CD4-positive, alpha-beta T cell treated with Interleukin-6 for 4 hours (primary cell): ENCODE data around the gene ARMH1.

Experiments used
- DNase-seq: peaks from one replicate; pipeline ENCODE4 v3.0.0-alpha.2; 2020; ENCODE audit warnings: mixed read lengths

Gene ARMH1

DNA sequence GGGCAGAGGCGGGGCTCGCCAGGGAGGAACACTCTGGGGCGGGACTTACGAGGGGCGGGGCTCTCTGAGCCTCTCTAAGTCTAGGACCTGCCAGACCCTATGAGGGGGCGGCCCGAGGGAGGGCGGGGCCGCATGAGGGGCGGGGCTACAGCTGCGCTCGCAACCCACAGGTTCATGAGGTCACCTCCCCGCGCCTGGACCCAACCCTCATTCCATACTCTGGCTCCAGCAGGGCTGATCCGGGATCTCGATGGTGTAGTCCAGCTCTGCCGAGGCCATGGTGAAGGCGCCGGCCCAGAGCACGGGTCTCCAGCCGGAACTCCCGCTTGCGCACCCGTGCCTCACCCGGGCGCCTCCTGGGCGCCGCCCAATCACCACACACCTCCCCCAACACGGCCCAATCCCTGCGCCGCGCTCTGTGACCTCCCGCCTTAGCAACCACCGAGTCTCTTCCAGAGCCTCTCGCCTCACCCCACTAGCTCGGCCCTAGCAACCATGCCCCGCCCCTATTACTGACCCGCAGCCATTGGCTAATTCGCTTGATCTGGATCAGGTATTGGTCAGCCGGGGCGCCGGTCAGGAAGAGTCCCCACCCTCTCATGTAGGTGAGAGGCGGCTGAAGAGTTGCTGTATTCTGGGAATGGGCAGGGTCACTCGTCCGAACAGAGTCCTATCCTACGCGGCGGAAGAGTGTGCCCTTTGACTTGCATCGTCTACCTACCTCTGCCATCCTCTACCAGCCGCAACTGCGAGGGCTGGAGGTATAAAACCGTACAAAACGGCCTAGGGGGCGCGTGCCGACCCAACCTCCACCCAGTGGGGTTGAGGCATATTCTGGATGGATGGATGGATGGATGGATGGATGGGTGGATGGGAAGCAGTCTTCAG is at the start of gene ARMH1, which contains the start of gene TMEM53:
Gene ARMH1, plus strand, starts transcription at position 602 of the 888 bp plus-strand sequence. CDS start 14,984 bp downstream, outside the sequence.
Gene TMEM53, minus strand, starts transcription at position 369 of the 888 bp plus-strand sequence. Its CDS starts 90 bp downstream, at position 279.
- DNase-seq: peak; percentile 98

DNA sequence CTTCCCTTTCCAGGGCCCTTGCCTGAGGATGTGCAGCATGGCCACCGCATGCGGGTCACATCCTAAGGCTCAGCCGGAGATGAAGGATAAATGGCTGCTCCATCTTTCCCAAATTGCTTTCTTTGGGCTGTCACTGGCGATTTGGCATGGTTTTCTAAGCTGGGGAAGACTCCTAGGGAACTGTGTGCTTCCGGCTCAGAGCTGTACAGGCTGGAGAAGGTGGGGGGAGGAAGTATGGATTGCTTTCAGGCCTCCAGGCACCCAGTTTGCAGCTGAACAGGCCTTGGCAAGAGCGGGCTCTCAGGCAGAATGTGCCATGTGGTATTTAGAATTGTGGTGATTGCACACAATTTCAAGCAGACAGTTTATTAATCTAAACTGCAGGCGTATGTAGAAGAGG is 49.2 kb upstream of the ARMH1 start:
- DNase-seq: no peak

DNA sequence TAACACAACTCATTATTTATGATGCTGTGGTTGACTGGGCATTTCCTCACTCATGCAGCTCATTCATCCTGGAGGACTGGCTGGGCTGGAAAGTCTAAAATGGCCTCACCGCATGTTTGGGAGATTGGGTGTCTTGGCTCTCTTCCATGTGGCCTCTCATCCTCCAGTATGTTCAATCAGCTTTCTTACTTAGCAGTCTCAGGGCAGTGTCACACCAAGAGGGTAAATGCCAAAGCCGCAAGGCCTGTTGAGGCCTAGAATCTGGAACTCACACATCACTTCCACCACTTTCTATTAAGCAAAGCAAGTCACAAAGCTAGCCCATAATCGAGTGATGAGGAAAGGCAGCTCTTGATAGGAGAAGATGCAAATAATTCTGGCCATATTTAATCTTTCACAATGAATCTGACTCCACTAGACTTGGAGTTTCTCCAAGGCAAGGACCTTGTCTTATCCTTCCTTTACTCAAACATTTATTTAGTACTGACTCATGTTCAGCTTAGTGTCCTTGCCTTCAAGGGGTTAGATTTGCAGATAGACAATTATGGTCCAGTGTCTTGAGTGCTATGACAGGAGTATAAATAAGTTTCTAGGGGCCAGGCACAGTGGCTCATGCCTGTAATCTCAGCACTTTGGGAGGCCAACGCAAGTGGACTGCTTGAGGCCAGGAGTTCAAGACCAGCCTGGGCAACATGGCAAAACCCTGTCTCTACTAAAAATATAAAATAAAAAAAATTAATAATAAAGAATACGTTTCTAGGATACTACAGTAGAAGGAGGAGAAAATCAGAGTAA is 45.4 kb upstream of the ARMH1 start:
- DNase-seq: no peak

DNA sequence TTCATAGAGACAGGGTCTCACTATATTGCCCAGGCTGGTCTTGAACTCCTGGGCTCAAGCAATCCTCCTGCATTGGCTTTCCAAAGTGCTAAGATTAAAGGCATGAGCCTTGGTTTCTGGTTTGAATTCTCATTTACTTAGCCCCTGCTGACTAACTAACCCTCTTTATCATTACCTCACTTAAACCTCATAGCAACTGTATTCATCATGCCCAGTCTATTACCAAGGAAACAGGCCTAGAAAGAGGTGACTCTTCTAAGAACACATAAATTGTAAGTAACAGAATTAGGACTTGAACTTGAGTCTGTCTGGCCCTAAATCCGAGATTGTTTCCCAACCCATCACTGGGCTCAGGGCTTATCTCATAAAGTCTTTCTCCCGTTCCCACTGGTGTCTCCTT is 44.4 kb upstream of the ARMH1 start:
- no peak for DNase-seq

DNA sequence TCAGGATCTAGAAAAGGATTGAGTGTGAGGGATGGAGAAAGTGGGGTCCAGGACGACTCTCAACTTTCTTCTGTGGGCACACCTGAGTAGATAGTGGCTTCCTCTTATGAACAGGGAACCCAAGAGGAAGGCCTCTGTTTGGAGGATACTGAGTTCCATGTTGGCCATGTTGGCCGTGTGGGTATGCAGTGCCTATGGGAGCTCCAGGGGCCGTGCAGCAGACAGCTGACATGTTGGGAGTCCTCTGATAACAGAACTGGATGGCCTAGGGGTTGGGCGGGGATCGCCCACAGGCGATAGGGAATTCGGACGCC is 43.2 kb upstream of the ARMH1 start:
- no peak for DNase-seq

DNA sequence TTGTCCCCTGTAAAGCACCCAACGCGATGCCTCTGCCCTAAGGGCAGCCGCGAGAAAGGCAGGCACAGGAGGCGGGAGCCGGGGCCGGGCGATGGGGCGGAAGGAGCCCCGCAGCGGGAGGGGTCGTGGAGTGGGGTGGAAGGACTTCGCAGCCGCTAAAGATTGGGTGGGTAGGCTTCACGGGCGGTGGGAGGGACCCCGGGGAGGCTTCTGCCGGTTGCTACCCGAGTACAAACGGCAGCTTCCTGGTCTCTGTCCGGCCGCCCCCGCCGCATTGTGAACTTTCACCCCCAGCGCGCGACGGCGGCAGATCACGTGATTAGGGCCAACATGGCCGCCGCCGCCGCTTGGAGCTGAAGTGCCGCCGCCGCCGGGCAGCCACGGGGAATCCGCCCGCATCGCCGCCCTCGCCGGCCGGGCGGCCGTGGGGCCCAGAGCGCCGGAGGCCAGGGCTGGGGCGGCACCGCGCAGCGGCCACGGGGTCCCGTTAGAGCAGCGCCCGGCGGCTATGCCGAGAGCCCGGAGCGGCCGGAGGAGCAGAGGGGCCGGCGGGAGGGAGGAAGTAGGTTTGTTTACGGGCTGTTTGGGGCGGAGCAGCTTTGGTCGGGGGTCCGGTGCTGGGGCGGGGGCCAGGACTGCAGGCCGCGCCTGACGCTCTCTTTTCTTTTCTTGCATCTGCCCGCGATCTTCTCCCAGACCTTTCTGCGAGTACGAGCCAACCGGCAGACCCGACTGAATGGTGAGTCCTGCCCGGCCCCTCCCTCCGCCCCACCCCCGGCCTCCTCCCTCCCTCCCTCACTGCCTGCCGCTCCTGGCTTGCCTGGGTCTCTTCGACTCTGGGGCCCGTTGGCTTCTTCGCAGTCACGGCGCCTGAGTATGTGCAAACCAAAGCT is 42.6 kb upstream of the ARMH1 start:
- peak; percentile 92 for DNase-seq

DNA sequence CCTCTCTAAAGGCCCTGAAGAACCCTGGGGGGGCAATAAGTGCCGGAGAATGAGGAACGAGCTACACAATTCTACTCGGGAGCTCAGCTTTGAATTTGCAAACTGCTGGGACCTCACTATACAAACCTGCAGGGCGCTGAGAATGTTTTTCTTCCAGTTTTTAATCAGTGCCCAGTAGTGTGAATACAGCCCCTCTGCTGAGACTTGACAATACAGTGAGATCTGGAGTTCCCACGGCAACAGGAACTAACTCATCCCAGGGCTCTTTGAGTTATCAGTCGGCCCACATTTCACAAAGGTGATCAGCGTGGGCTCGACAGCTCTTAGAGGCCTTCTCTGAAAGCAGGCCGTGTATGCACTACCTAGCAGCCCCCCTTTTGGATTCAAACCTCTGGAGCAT is 41.9 kb upstream of the ARMH1 start:
- no peak for DNase-seq

DNA sequence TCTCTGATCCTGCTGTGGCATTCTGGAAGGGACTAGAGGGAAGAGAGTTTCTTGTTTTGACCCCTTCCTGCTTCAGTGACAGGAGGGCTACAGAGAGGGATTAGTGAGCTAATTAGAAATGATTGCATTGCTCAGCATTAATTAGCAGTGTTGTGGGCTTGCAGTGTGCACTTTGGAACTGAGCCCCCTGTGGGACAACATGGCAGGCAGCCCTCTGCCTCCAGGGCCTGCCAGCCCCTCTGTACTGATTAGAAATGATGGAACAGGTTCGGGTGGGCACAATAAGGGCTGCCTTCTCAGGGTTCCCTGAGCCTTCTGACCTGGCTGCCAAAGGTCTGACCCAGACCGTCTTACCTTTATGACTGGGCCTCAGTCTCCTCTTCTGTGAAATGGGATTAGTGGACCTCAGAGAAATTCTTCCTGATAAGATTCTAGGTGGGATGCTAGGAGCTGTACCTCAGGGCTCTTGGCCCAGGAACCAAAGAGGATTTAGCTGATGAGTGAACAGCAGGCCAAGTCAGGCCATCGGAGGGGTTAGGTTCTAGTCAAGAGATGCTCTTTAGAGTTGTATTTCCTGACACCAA is 39.8 kb upstream of the ARMH1 start:
- DNase-seq: no peak

DNA sequence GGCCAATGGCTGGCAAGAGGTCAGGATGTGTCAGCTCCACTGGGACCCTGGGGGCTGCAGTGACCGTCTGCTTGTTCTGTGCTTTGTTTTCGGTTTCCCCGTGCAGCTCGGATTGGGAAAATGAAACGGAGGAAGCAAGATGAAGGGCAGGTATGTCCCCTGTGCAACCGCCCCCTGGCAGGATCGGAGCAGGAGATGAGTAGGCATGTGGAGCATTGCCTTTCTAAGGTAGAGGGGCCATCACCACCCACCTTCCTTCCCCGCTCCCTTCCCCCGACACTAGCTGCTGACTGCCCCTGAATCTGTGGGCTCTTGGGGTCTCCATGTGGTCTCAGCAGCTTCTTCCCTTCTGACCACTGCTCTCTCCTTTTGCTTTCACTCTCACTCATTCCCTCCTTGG is 39.1 kb upstream of the ARMH1 start:
- DNase-seq: no peak

DNA sequence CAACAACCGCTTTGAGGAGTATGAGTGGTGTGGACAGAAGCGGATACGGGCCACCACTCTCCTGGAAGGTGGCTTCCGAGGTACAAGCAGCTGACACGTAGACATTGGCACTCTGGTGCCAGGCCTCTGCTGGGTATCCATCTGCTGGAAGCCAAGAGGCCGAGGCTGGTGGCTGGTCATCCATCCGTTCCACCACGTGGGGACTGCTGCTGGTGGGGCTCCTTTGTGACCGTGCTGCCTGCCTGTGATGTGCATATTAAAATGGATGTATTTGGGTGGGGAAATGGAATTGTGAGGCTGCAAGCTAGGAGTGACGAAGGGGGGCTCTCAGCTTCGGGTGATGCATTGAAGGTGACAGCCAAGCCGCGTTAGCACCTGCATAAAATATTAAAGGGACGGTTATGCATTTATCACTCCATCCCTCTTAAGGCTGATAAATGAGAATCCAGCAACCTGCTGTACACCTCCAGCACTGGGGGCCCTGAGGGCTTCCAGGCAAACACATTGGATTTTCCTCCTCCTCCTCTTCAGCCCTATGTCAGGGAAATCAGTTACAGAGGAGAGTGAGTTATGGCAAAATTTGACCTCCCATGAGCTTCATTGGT is 38.3 kb upstream of the ARMH1 start:
- DNase-seq: no peak

DNA sequence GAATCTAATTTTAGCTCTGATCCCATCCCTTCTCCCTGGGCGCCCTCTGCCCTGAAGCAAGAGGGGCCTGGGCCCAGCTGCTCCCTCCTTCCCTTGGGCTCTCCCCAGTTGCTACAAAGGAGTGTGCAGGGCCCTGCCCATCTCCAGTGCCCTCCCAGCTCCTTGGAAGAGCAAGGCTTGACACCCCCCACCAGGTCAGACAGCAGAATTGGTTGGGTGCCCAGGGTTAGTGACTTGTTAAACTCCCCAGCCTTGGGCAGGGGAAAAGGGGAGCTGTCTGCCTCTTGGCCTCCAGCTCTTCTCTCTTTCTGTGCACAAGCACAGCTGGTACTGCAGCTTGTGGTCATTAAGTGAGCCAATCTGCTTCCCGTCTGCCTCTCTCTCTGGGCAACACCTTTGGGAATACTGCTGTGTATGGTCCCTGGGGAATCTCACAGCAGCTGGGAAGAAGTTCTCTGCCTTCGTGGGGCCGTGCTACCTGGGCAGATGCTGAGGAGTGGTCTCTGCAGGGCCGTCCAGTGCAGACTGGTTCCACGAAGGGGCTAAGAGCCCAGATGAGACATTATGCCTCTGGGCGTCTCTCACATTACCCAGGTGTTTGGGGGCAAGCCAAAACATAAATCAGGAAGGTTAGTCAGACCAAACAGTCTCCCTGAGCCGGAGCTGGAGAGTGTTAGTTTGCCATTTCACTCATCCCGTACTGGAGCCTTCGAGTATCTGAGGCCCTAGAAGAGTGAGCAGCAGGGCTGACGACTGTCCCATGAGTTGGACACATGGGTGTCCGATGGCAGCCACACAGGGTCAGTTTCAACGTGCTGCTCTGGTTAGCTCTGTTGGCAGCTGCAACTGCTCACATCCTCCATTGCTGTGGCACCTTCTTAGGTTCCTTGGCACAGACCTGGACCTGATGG is 37.6 kb upstream of the ARMH1 start:
- DNase-seq: no peak

DNA sequence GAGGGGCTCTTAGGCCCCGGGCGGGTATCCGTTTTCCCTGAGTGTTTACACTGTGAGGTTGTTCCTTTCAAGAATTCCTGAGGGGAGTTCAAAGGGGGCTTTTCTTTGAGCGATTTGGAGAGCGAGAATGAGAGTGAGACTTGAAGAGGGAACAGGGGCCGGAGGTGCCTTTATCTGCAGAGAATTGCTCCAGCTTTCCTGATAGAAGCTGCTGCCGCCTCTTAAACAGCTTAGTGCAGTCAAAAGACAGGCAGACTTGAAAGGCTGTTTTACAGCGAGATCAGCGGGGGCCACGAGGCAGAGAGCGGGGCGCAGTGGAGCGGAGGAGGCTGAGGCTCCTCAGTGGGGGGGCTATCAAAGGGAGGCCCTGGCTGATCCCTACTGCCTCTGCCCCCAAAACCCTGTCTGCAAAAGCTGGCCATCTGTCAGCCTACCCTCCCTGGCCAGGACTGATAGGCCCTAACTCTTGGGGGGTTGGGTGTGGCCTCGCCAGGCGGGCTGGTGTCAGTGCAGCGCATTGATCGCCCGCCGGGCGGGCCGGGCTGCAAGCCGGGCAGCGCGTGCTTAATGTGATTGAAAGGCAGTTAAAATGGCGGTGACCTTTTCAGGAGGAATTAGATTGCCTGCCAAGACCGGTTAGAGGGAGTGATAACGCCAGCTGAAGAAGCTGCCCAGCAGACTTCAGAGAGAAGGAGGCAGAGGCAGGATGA is 36.7 kb upstream of the ARMH1 start:
- DNase-seq: no peak

DNA sequence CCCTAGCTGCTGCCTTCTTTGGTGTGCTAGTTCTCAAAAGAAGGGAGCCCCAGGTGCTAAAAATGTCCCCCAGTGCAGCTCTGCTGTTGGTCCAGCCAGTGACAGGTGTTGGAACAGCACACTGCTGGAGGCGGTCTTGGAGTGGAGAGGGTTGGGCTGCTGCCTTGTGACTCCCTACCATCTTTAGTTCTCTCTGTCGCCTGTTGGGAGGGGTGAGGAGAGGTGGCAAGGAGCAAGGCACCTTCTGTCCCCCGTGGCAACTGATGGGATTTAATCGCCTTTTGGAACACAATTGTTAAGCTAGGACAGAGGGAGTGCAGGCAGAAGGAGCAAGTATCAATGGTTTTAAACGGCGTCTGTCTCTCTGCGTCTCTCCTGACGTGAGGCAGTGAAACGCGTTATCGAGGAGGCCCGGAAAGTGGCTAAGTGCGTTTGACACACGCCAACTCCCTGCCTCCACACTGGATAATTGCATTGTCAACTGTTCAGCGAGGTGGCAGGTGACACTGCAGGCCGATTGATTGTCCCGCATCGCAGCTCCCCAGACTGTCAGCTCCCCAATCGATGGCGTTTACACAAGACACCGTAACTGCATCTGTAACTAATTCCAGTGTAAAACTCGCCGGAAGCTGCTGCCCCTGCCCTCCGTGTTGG is 34.2 kb upstream of the ARMH1 start:
- no peak for DNase-seq

DNA sequence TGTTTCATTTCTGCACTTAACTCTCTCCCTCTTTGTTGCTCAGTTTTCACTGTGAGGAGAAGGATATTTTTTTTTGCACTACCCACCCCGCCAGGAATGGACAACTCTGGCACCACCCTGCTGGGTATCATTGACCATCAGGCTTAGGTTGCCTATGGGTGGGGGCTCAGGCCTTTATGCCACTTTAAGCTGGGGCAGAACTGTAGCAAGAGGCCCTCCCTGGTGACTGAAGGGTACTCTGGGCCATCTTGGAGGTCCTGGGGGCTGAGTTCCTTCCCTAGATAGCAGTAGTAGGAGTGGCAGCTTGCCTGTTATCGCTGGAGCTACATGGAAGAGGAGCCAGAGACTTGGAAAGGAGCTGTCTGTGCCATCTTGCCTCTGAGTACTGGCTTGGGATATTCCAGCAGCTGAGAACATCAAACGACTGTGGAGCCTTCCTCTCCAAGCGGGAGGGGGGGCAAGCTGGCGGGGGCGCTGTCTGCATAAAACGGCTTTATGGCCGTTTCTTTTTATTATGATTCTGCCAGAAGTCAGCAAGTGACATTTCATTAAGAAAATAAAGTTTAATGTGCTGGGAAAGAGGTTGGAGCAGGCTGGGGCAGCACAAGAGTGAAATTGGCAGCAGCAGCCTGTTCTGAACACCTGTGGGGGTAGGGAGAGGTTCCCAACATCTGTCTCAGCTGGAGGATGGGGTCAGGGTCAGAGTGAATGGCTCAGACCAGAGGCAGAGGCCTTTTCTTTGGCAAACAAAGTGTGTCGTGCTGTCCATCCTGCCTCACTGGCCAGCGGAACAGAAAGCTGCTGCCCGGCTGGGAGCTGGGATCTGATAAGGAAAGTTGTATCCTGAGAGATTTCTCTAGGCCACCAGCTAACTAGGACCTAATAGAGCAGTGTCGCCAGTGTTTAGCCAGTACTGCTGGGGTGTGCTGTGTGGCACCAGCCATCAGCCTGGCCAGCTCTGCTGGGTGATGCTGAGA is 33.1 kb upstream of the ARMH1 start:
- DNase-seq: no peak

DNA sequence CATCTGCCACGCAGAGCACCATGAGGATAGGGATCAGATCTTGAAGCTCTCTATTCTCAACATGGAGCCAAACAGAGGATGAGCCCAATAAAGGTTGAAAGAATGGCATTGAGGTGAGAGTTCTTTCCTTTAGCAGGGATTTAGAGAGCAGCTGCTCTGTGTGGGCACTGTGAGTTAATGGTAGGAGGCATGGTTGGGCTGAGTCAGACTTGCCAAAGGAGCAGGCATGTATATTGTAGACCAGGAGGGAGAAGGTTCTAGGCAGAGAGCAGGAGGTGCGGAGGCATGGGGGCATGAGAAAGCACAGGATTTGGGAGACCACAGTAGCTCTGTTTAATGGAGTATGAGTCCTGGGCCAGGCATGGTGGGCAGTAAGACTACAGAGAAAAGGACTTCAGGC is 32.3 kb upstream of the ARMH1 start:
- no peak for DNase-seq

DNA sequence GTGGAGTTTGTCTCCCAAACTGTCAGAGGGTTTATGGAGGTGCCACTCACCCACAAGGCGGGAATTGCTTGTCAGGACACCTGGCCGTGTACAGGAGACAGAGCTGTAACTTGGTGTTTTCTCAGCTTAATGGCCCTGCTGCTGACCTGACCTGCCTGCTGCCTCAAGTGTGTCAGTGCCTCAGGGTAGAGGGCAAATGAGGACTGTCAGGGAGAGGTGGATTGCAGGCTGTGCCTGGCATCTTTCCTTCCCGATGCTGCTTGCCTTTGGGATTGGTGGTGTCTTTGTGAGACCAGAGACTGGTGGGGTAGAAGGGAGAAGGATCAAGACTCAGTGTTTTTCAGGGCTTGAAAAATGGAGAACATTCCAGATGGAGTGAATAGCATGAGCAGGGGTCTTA is 31.6 kb upstream of the ARMH1 start:
- no peak for DNase-seq

DNA sequence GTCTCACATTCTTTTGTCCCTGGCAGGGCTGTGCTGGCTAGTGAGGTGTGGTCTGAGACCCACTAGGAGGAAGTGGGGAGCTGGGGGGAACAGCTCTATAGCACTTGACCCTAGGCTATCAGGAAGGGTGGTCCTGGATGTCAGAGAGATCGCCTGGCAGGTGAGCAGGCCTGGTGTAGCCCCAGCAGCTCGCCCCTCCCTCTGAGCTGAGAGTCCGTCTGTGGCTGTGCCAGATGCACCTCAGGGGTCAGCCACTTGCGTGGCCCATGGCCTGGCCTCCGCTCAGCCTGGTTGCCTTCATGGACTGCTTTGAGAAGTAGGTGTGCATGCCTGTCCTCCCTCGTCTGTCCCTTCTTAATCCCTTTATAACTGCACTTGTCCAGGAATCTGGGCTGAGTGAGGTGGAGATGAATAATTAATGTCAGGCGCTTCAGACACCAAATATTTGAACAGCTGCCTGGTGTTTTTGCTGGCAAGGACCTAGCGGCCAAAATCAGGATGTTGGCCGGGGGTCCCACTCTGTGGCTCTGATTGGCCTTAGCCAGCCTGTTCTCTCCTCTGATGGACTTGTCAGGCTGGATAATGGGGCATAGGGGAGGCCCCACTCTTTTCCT is 30.7 kb upstream of the ARMH1 start:
- DNase-seq: no peak

DNA sequence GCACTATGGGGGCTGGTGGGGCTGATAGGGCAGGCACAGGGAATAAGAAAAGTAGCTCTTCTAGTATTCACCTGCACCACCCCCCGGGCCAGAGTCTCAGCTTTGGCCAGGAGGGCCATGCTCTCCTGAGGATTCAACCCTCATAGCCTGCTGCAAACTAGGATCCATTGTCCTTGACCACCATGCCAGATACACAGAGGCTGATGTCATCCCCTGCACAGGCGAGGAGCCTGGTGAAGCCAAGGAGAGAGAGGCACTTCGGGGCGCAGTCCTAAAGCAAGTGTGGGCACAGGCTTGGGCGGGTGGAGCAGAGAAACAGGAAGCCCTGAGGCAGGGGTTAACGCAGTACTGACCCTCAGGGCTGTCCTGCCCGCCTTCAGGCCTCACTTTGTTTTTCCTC is 29.7 kb upstream of the ARMH1 start:
- no peak for DNase-seq
